Astrocyte (in vitro differentiated cells and primary cell): Measurements from ENCODE around the gene C5orf22. TPM values are rescaled to one million over a fixed set of nuclear protein-coding genes. Genes with fewer than 3 reads are reported as not detected.
"Not testable (repeated sequence)": the region's sequence is repeated elsewhere in the genome, so short reads cannot be mapped to it uniquely, and the experiment has no call there.

ENCODE experiments used
- DNase-seq: peaks from one replicate; pipeline ENCODE4 v3.0.0-alpha.2; 2010; ENCODE audit warnings: low read depth
- FAIRE-seq: peaks from 2 replicates; lab custom pipeline; 2011; peaks lifted over from hg19 to GRCh38; lab: Jason Lieb, UNC
- H2AFZ ChIP-seq: 2 replicates; pipeline ENCODE4 v1.6.0; 2012; ENCODE audit warnings: low read depth, low read length, inconsistent platforms
- H3K27ac ChIP-seq: 2 replicates; pipeline ENCODE4 v1.5.1; 2011; ENCODE audit warnings: low read depth, low read length, inconsistent platforms
- H3K27me3 ChIP-seq: 2 replicates; pipeline ENCODE4 v1.6.0; 2011; ENCODE audit warnings: low read length, inconsistent platforms; ENCODE audit not compliant: insufficient read depth
- H3K36me3 ChIP-seq: 2 replicates; pipeline ENCODE4 v1.5.1; 2011; ENCODE audit warnings: low read length, inconsistent platforms; ENCODE audit not compliant: insufficient read depth
- H3K4me1 ChIP-seq: 2 replicates; pipeline ENCODE4 v1.5.1; 2011; ENCODE audit warnings: low read length, inconsistent platforms; ENCODE audit not compliant: insufficient read depth
- H3K4me2 ChIP-seq: 2 replicates; pipeline ENCODE4 v1.6.0; 2012; ENCODE audit warnings: low read length, inconsistent platforms
- H3K4me3 ChIP-seq: 2 replicates; pipeline ENCODE4 v1.5.1; 2011; ENCODE audit warnings: low read depth, mild to moderate bottlenecking, low read length, inconsistent platforms; ENCODE audit not compliant: insufficient read depth
- H3K79me2 ChIP-seq: 2 replicates; pipeline ENCODE4 v1.6.0; 2012; ENCODE audit warnings: mild to moderate bottlenecking, low read length, inconsistent platforms; ENCODE audit not compliant: insufficient read depth
- H3K9ac ChIP-seq: 2 replicates; pipeline ENCODE4 v1.6.0; 2012; ENCODE audit warnings: mild to moderate bottlenecking, low read length, inconsistent platforms
- H3K9me3 ChIP-seq: 2 replicates; pipeline ENCODE4 v1.5.1; 2012; ENCODE audit warnings: low read depth, mild to moderate bottlenecking, low read length, inconsistent platforms; ENCODE audit not compliant: insufficient read depth
- H4K20me1 ChIP-seq: 2 replicates; pipeline ENCODE4 v1.6.0; 2012; ENCODE audit warnings: low read length, inconsistent platforms; ENCODE audit not compliant: insufficient read depth
- H3K27ac Mint-ChIP-seq: one replicate; pipeline ENCODE4 v1.8.0; 2021; ENCODE audit warnings: mild to moderate bottlenecking, mixed read lengths; ENCODE audit not compliant: unreplicated experiment
- H3K27me3 Mint-ChIP-seq: one replicate; pipeline ENCODE4 v1.8.0; 2021; ENCODE audit warnings: low read depth, mixed read lengths; ENCODE audit not compliant: unreplicated experiment
- H3K36me3 Mint-ChIP-seq: one replicate; pipeline ENCODE4 v1.8.0; 2021; ENCODE audit warnings: low read depth, mixed read lengths; ENCODE audit not compliant: unreplicated experiment
- H3K4me1 Mint-ChIP-seq: one replicate; pipeline ENCODE4 v1.8.0; 2021; ENCODE audit warnings: low read depth, mixed read lengths; ENCODE audit not compliant: unreplicated experiment
- H3K4me3 Mint-ChIP-seq: one replicate; pipeline ENCODE4 v1.8.0; 2021; ENCODE audit warnings: mild to moderate bottlenecking, moderate library complexity, mixed read lengths; ENCODE audit not compliant: unreplicated experiment
- H3K9me3 Mint-ChIP-seq: one replicate; pipeline ENCODE4 v1.8.0; 2021; ENCODE audit warnings: mild to moderate bottlenecking, mixed read lengths; ENCODE audit not compliant: unreplicated experiment
- EZH2 ChIP-seq: IDR thresholded peaks from 2 replicates; pipeline ENCODE4 v1.6.1; 2012; ENCODE audit warnings: mild to moderate bottlenecking, low read length, inconsistent platforms; ENCODE audit not compliant: insufficient read depth
- total RNA-seq: library from RNA; stranded (reverse); gene quantifications from 2 replicates; pipeline ENCODE4 v1.2.1, GENCODE V29; 2021
- TF ChIP-seq, protein P1 (sequence below): IDR thresholded peaks from 2 replicates; pipeline ENCODE4 v1.5.1; 2011; ENCODE audit warnings: low read depth, mild to moderate bottlenecking, inconsistent platforms, low read length, moderate library complexity; ENCODE audit not compliant: insufficient read depth

C5orf22 gene
- total RNA-seq, 1 donor from 2014 or later: 25.9 TPM

DNA sequence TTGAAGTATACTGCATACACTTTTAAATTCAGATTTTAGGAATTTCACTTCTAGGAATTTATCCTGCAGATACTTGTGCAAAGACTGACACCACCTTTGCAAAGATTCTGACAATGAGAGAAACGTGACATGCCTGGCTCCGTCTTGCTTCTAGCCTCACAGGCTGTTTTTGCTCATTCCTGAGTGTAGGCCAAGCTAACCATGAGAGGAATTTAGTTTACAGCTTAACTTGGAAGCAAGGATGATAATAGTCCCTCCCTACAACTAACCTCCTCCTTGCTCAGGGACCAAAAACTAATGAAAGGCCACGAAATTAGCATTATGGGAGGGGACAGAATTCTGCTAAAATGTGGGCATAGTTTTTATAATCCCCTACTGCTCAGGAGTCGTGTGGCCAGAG is 31.1 kb downstream of the C5orf22 start:
- Histone ChIP-seq H3K4me3 (no peak overlapping the region), H3K27me3 (no peaks in the 10 kb centered on the region), H3K79me2 (no peaks in the 10 kb centered on the region), H3K27ac (no peak overlapping the region), H3K4me2 (no peak overlapping the region), H3K36me3 (no peaks in the 10 kb centered on the region), H3K9me3 (no peaks in the 10 kb centered on the region), H3K9ac (no peak overlapping the region), H3K4me1 (no peaks in the 10 kb centered on the region), H4K20me1 (no peaks in the 10 kb centered on the region), H2AFZ (no peak overlapping the region)
- Mint-ChIP-seq H3K4me3 (no peak overlapping the region), H3K36me3 (no peaks in the 10 kb centered on the region), H3K4me1 (no peaks in the 10 kb centered on the region), H3K9me3 (peaks cover 6% of the 10 kb centered on the region), H3K27ac (no peak overlapping the region), H3K27me3 (peaks cover 4% of the 10 kb centered on the region)
- DNase-seq (peak; percentile 16), FAIRE-seq (no peak)
- TF ChIP-seq EZH2: no peak
- TF ChIP-seq, protein P1, sequence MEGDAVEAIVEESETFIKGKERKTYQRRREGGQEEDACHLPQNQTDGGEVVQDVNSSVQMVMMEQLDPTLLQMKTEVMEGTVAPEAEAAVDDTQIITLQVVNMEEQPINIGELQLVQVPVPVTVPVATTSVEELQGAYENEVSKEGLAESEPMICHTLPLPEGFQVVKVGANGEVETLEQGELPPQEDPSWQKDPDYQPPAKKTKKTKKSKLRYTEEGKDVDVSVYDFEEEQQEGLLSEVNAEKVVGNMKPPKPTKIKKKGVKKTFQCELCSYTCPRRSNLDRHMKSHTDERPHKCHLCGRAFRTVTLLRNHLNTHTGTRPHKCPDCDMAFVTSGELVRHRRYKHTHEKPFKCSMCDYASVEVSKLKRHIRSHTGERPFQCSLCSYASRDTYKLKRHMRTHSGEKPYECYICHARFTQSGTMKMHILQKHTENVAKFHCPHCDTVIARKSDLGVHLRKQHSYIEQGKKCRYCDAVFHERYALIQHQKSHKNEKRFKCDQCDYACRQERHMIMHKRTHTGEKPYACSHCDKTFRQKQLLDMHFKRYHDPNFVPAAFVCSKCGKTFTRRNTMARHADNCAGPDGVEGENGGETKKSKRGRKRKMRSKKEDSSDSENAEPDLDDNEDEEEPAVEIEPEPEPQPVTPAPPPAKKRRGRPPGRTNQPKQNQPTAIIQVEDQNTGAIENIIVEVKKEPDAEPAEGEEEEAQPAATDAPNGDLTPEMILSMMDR: no peak

DNA sequence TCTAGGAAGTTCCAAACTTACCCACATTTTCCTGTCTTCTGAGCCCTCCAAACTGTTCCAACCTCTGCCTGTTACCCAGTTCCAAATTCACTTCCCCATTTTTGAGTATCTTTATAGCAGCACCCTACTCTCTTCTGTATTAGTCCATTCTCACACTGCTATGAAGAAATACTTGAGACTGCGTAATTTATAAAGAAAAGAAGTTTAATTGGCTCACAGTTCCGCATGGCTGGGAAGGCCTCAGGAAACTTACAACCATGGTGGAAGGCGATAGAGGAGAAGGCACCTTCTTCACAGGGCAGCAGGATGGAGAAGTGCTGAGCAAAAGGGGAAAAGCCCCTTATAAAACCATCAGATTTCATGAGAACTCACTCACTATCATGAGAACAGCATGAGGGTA is 34.3 kb downstream of the C5orf22 start:
- not testable (repeated sequence) for H3K27me3 ChIP-seq, H3K9me3 ChIP-seq, H3K79me2 ChIP-seq, H3K27me3 Mint-ChIP-seq, H3K36me3 Mint-ChIP-seq, H3K9me3 Mint-ChIP-seq, H3K9ac ChIP-seq, H3K27ac ChIP-seq, H3K36me3 ChIP-seq, H3K4me1 Mint-ChIP-seq, H3K4me3 Mint-ChIP-seq, H4K20me1 ChIP-seq, H2AFZ ChIP-seq, H3K4me1 ChIP-seq, H3K4me3 ChIP-seq, H3K4me2 ChIP-seq, FAIRE-seq, DNase-seq, H3K27ac Mint-ChIP-seq

DNA sequence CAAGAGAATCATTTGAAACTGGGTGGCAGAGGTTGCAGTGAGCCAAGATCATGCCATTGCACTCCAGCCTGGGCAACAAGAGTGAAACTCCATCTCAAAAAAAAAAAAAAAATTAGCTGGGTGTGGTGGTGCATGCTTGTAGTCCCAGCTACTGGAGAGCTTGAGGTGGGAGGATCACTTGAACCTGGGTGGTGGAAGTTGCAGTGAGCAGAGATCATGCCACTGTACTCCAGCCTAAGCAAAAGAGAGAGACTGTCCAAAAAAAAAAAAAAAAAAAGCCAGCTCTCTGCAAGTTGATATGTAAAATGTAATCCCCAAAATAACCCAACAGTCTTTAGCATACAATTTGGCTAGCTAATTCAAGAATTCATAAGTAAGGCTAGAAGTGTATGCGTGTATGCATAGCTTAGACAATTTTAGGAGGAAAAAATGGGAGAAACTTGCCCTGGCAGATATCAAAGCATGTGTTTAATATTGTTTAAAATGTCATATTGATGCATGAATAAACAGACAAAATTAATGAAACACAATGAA is 36.3 kb downstream of the C5orf22 start:
- H3K9me3 ChIP-seq: no peaks in the 10 kb centered on the region
- no peak for FAIRE-seq

More for the DNA sequence above, 36.3 kb downstream of the C5orf22 start:
- no peaks in the 10 kb centered on the region for H3K36me3 Mint-ChIP-seq
- H3K4me1 ChIP-seq: no peaks in the 10 kb centered on the region
- no peaks in the 10 kb centered on the region for H3K27me3 ChIP-seq
- no peak overlapping the region for H3K4me2 ChIP-seq
- TF ChIP-seq, protein P1: no peak
- TF ChIP-seq EZH2: no peak
- no peak overlapping the region for H2AFZ ChIP-seq
- H3K4me3 Mint-ChIP-seq: no peak overlapping the region
- H4K20me1 ChIP-seq: no peaks in the 10 kb centered on the region
- no peak overlapping the region for H3K4me3 ChIP-seq
- no peaks in the 10 kb centered on the region for H3K79me2 ChIP-seq
- H3K9ac ChIP-seq: no peak overlapping the region
- H3K4me1 Mint-ChIP-seq: no peaks in the 10 kb centered on the region
- H3K27ac ChIP-seq: no peak overlapping the region
- DNase-seq: no peak
- no peak overlapping the region for H3K27ac Mint-ChIP-seq
- H3K27me3 Mint-ChIP-seq: no peaks in the 10 kb centered on the region
- no peaks in the 10 kb centered on the region for H3K36me3 ChIP-seq
- H3K9me3 Mint-ChIP-seq: peaks cover 6% of the 10 kb centered on the region
